ENCODE data around the gene DCC.

DCC gene

GRCh38 chr18:52914148-52914547 lies 574.2 kb downstream of the DCC start:
- DNase-seq (ENCODE audit: low spot score) = no peak

- no peak for DNase-seq (ENCODE audit: low spot score)
These were observed 580.7 kb downstream of the DCC start for GRCh38 chr18:52920665-52921064.

- DNase-seq (ENCODE audit: low spot score) = no peak
These were observed 593.4 kb downstream of the DCC start for GRCh38 chr18:52933356-52933755.

- no peak for DNase-seq (ENCODE audit: low spot score)
These were observed 596.9 kb downstream of the DCC start for GRCh38 chr18:52936931-52937330.

- DNase-seq (ENCODE audit: low spot score) = no peak
These were observed 597.8 kb downstream of the DCC start for GRCh38 chr18:52937840-52938239.

DNA sequence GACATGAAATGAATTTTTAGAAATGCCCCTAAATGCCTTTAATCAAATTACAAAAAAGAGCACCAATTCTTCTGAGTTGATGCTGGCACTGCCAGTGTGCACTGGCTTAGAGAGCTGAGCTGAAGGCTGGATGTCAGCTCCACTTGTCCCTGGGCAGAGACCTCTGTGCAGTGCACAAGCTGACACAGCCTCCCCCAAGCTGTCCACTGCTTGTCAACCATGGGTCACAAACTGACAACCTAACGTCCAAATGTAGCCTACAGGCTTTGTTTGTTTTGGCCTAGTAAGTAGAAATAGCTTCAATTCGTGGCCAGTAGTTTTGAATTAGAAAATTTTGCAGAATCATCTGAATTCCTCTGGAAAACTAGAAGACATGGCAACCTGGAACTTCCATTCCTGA lies 605.6 kb downstream of the DCC start:
- no peak for DNase-seq (ENCODE audit: low spot score)

GRCh38 chr18:52948868-52949444 lies 609.0 kb downstream of the DCC start:
- DNase-seq (ENCODE audit: low spot score) = no peak

GRCh38 chr18:52950155-52950554 lies 610.2 kb downstream of the DCC start:
- no peak for DNase-seq (ENCODE audit: low spot score)

GRCh38 chr18:52953387-52953786 lies 613.4 kb downstream of the DCC start:
- no peak for DNase-seq (ENCODE audit: low spot score)

- no peak for DNase-seq (ENCODE audit: low spot score)
These were observed 623.5 kb downstream of the DCC start for GRCh38 chr18:52963481-52963880.

DNA sequence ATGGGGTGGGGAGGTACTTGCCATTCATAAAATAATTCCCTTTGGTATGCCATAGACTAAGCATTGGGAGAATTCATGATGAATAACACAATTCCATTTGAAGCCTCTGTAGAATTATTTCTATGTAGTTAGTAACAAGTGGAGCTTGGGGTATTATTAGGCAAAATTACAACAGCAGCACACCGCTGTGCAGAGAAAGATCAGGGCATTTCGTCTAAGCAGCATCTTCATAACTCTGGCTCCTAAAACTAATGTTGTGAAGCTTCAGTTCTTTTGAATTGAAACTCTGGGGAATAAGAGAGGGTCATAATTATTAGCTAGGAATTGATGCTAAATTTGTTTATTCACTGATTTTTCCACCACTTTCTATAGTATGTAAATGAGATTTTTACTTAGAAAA lies 630.7 kb downstream of the DCC start:
- no peak for DNase-seq (ENCODE audit: low spot score)

DNA sequence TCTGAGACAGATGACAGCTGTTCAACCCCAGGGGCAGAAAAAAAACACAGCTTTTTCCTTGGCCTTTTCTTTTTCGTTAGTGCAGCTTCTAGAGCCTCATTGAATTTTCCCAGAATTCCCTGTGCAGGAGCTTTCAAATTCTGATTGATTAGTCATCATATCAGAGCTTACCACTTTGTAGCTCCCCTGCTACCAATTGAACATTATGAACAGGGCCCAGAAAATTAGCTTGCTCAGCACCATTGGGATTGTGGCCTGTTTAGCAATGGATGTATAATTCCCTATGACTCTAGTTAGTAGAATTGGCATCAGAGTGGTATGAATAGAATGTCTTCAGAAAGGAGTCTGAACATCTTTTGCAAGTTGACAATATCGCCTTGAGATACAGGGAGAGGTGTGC lies 631.1 kb downstream of the DCC start:
- DNase-seq (ENCODE audit: low spot score) = no peak

- DNase-seq (ENCODE audit: low spot score) = no peak
These were observed 639.9 kb downstream of the DCC start for GRCh38 chr18:52979892-52980291.

GRCh38 chr18:52991246-52991645 lies 651.2 kb downstream of the DCC start:
- no peak for DNase-seq (ENCODE audit: low spot score)

DNA sequence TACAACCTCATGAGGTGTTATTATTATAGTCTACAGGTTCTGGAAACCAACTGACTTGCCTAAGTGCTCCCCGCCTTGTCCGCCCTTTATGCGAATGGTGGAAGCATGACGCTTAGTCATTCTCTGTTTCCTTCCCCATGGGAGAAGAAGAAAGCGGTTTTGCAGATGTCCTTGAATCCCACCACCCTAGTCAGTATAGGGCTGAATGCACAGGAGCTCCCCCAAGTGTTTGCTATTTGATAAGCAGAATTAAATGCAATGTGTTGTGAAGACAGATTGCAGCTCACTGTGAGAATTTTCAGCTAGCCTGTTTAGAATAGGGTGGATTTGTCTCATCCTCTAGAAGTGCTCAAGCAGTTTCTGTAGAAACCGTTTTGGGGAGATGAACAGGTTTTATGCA lies 652.0 kb downstream of the DCC start:
- DNase-seq (ENCODE audit: low spot score) = no peak

GRCh38 chr18:52995875-52996274 lies 655.9 kb downstream of the DCC start:
- no peak for DNase-seq (ENCODE audit: low spot score)

- no peak for DNase-seq (ENCODE audit: low spot score)
These were observed 659.6 kb downstream of the DCC start for GRCh38 chr18:52999633-53000032.

- DNase-seq (ENCODE audit: low spot score) = no peak
These were observed 664.8 kb downstream of the DCC start for GRCh38 chr18:53004798-53005197.

DNA sequence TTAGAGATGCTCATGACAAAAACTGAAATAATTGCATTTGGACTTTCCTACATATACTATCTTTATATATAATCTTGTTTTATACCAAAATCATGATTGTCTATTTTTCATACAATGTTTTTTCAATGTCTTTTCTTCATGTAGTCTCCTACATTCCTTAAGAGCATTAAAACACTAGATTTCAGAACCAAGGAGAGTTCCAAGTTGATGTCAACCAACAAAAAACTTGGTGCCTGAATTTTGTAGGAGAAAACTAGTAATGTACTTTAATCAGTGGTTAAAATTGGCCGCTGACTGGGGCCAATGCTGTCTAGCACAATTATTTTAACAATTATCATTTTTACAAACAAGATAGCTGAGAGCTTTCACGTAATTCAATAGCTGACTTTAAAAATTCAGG lies 678.8 kb downstream of the DCC start:
- DNase-seq (ENCODE audit: low spot score) = no peak

DNA sequence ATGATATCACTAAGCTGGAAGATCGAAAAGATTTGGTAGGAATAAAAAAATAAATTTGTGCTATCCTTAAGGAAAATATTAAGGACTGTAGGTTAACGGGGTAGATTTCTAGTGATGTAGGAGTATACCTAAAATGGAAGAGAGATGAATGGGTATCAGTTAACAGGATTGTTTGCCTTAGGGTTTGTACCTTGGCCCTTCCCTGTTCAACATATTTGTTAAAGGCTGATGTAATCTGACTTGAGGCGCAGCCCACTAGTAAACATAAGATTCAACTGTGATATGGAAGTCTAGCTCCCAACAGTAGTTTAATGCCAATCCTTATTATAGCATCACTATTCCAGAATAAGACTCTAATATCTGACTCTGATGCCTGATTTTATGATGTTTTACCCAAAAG lies 685.2 kb downstream of the DCC start:
- no peak for DNase-seq (ENCODE audit: low spot score)

- no peak for DNase-seq (ENCODE audit: low spot score)
These were observed 688.6 kb downstream of the DCC start for GRCh38 chr18:53028565-53028964.

- DNase-seq (ENCODE audit: low spot score) = no peak
These were observed 693.1 kb downstream of the DCC start for GRCh38 chr18:53033128-53033527.

DNA sequence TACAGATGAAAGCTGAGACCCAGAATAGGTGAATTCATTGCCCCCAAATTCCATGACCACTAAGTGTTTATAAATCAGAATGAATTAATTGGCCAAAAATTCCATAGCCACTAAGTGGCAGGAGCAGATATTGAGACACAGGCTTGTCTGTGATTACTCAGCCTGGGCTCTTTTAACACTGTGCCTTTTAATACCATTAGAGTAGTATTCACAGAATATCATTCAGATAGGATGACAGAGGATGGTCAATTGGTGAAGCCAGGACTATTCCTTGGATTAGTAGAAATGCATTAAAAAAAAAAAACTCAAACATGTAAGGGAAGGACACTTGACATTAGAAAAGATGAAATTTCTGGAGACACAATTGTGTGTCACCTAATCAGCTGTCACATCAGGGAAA lies 698.6 kb downstream of the DCC start:
- no peak for DNase-seq (ENCODE audit: low spot score)

- no peak for DNase-seq (ENCODE audit: low spot score)
These were observed 700.3 kb downstream of the DCC start for GRCh38 chr18:53040286-53040685.

DNA sequence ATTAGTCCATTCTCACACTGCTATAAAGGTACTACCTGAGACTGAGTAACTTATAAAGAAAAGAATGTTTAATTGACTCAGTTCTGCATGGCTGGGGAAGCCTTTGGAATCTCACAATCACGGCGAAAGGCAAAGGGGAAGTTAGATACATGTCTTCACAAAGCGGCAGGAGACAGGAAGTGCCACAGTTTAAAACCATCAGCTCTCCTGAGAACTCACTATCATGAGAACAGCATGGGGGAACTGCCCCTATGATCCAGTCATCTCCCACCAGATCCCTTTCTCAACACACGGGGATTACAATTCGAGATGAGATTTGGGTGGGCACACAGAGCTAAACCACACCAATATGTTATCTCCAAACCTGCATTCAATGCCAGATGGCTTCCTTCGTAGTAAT lies 716.1 kb downstream of the DCC start:
- no peak for DNase-seq (ENCODE audit: low spot score)
